H9 (cell line): Measurements from ENCODE around the gene THY1. TPM values are rescaled to one million over a fixed set of nuclear protein-coding genes. Genes with fewer than 3 reads are reported as not detected.

ENCODE experiments used
- DNase-seq: peaks from one replicate; pipeline ENCODE4 v3.0.0-alpha.2; 2017
- H2AFZ ChIP-seq: one replicate; pipeline ENCODE4 v1.6.1; 2013; ENCODE audit warnings: mild to moderate bottlenecking, low read length, control low read depth, moderate library complexity
- H2AK5ac ChIP-seq: 2 replicates; pipeline ENCODE4 v1.6.1; 2013; ENCODE audit warnings: low read length, control low read depth, mixed read lengths; ENCODE audit not compliant: insufficient read length
- H2BK120ac ChIP-seq: one replicate; pipeline ENCODE4 v1.6.1; 2013; ENCODE audit warnings: low read depth, mild to moderate bottlenecking, low read length, control low read depth, inconsistent platforms; ENCODE audit not compliant: poor library complexity, severe bottlenecking
- H2BK12ac ChIP-seq: 2 replicates; pipeline ENCODE4 v1.6.1; 2013; ENCODE audit warnings: low read length, control low read depth, mixed read lengths, low read depth; ENCODE audit not compliant: insufficient read length
- H2BK15ac ChIP-seq: 2 replicates; pipeline ENCODE4 v1.6.1; 2013; ENCODE audit warnings: low read depth, low read length, control low read depth
- H2BK20ac ChIP-seq: one replicate; pipeline ENCODE4 v1.6.1; 2013; ENCODE audit warnings: low read depth, mild to moderate bottlenecking, low read length, control low read depth, inconsistent platforms; ENCODE audit not compliant: poor library complexity, severe bottlenecking
- H2BK5ac ChIP-seq: 2 replicates; pipeline ENCODE4 v1.6.1; 2013; ENCODE audit warnings: low read length, control low read depth, mixed read lengths; ENCODE audit not compliant: insufficient read length
- H3K14ac ChIP-seq: 2 replicates; pipeline ENCODE4 v1.6.1; 2013; ENCODE audit warnings: low read length, control low read depth; ENCODE audit not compliant: insufficient read depth
- H3K18ac ChIP-seq: 2 replicates; pipeline ENCODE4 v1.6.1; 2013; ENCODE audit warnings: low read depth, mild to moderate bottlenecking, mixed read lengths, low read length, control low read depth; ENCODE audit not compliant: insufficient read length
- H3K23ac ChIP-seq: 2 replicates; pipeline ENCODE4 v1.6.1; 2013; ENCODE audit warnings: low read length, control low read depth, mixed read lengths, low read depth; ENCODE audit not compliant: insufficient read length
- H3K23me2 ChIP-seq: 2 replicates; pipeline ENCODE4 v1.6.1; 2013; ENCODE audit warnings: low read depth, mild to moderate bottlenecking, mixed read lengths, low read length, control low read depth; ENCODE audit not compliant: insufficient read length, poor library complexity, severe bottlenecking
- H3K27ac ChIP-seq: 2 replicates; pipeline ENCODE4 v1.5.1; 2013; ENCODE audit warnings: low read length, control low read depth, mixed read lengths, low read depth; ENCODE audit not compliant: insufficient read length
- H3K27me3 ChIP-seq: 2 replicates; pipeline ENCODE4 v1.6.1; 2013; ENCODE audit warnings: low read length, control low read depth, inconsistent platforms; ENCODE audit not compliant: insufficient read depth
- H3K4ac ChIP-seq: 2 replicates; pipeline ENCODE4 v1.6.1; 2013; ENCODE audit warnings: low read depth, mild to moderate bottlenecking, control low read depth, inconsistent platforms, low read length, moderate library complexity
- H3K4me1 ChIP-seq: 2 replicates; pipeline ENCODE4 v1.6.1; 2013; ENCODE audit warnings: low read length, control low read depth, inconsistent platforms; ENCODE audit not compliant: insufficient read depth
- H3K4me2 ChIP-seq: 2 replicates; pipeline ENCODE4 v1.6.1; 2013; ENCODE audit warnings: low read length, control low read depth, mixed read lengths; ENCODE audit not compliant: insufficient read length, insufficient read depth
- H3K56ac ChIP-seq: 2 replicates; pipeline ENCODE4 v1.6.1; 2013; ENCODE audit warnings: low read depth, mild to moderate bottlenecking, mixed read lengths, low read length, control low read depth; ENCODE audit not compliant: insufficient read length
- H3K79me1 ChIP-seq: 2 replicates; pipeline ENCODE4 v1.6.1; 2013; ENCODE audit warnings: low read depth, mild to moderate bottlenecking, moderate library complexity, low read length, control low read depth, inconsistent platforms; ENCODE audit not compliant: insufficient read depth, poor library complexity, severe bottlenecking
- H3K79me2 ChIP-seq: 2 replicates; pipeline ENCODE4 v1.6.1; 2013; ENCODE audit warnings: low read length, control low read depth, inconsistent platforms; ENCODE audit not compliant: insufficient read depth
- H3K9ac ChIP-seq: 2 replicates; pipeline ENCODE4 v1.6.1; 2013; ENCODE audit warnings: low read length, control low read depth, mixed read lengths; ENCODE audit not compliant: insufficient read length; ENCODE audit errors: extremely low read depth
- H3K9me3 ChIP-seq: one replicate; pipeline ENCODE4 v1.6.1; 2013; ENCODE audit warnings: low read depth, low read length, inconsistent platforms; ENCODE audit not compliant: control insufficient read depth
- H3T11ph ChIP-seq: one replicate; pipeline ENCODE4 v1.6.1; 2013; ENCODE audit warnings: mild to moderate bottlenecking, low read length, control low read depth, inconsistent platforms
- H4K20me1 ChIP-seq: one replicate; pipeline ENCODE4 v1.6.1; 2013; ENCODE audit not compliant: control insufficient read depth, insufficient read length, insufficient read depth
- H4K5ac ChIP-seq: 2 replicates; pipeline ENCODE4 v1.6.1; 2013; ENCODE audit warnings: low read depth, mild to moderate bottlenecking, mixed read lengths, low read length, control low read depth; ENCODE audit not compliant: insufficient read length
- H4K8ac ChIP-seq: replicated peaks from 2 replicates; pipeline ENCODE4 v1.6.1; 2013; ENCODE audit warnings: low read length, control low read depth, mixed read lengths, low read depth; ENCODE audit not compliant: insufficient read length
- H4K91ac ChIP-seq: 2 replicates; pipeline ENCODE4 v1.6.1; 2013; ENCODE audit warnings: low read depth, mild to moderate bottlenecking, moderate library complexity, mixed read lengths, low read length, control low read depth; ENCODE audit not compliant: insufficient read length
- H3K27ac Mint-ChIP-seq, 3 experiments: 2 replicates in 2 of 3; 3 replicates in 1 of 3; pipeline ENCODE4 v1.8.0; 2020 to 2021; ENCODE audit warnings: mixed read lengths in 3 of 3, mild to moderate bottlenecking in 1 of 3, moderate library complexity in 1 of 3
- H3K27me3 Mint-ChIP-seq: 2 replicates; pipeline ENCODE4 v1.8.0; 2021; ENCODE audit warnings: low read depth, mild to moderate bottlenecking, moderate library complexity, mixed read lengths
- H3K36me3 Mint-ChIP-seq, 3 experiments: 2 replicates in 2 of 3; 3 replicates in 1 of 3; pipeline ENCODE4 v1.8.0; 2020 to 2021; ENCODE audit warnings: low read depth in 3 of 3, mixed read lengths in 3 of 3; ENCODE audit not compliant: insufficient read depth in 1 of 3
- H3K4me1 Mint-ChIP-seq, 2 experiments: 2 replicates each; pipeline ENCODE4 v1.8.0; 2020; ENCODE audit warnings: mixed read lengths in 2 of 2
- H3K4me3 Mint-ChIP-seq, 2 experiments: 2 replicates in 1 of 2; 3 replicates in 1 of 2; pipeline ENCODE4 v1.8.0; 2020 to 2021; ENCODE audit warnings: mild to moderate bottlenecking in 2 of 2, mixed read lengths in 2 of 2, moderate library complexity in 1 of 2
- H3K9me3 Mint-ChIP-seq, 2 experiments: 2 replicates in 1 of 2; 3 replicates in 1 of 2; pipeline ENCODE4 v1.8.0; 2020; ENCODE audit warnings: mild to moderate bottlenecking in 2 of 2, mixed read lengths in 2 of 2, moderate library complexity in 1 of 2
- CTCF ChIP-seq: fragments of 200-600 bp; sonication (generic); conservative IDR thresholded peaks from 3 replicates; pipeline ENCODE4 v1.8.0; 2021; ENCODE audit warnings: antibody characterized with exemption, mild to moderate bottlenecking
- WGBS: extraction: QIAGEN DNeasy Blood & Tissue Kit; methylation state at CpG from one replicate; pipeline ENCODE4 v1.1.7; 2013; ENCODE audit warnings: missing lambda C conversion rate, low lambda C conversion rate, mixed read lengths; ENCODE audit not compliant: insufficient read length; ENCODE audit errors: extremely low coverage; 5-methylcytosine and 5-hydroxymethylcytosine counted together
- total RNA-seq: library from RNA; stranded (reverse); gene quantifications from 2 replicates; pipeline ENCODE4 v1.2.1, GENCODE V29; 2021

Gene THY1
- total RNA-seq, 1 experiment from 2014 or later, result 176 TPM

- no peak overlapping the region for H3K4ac ChIP-seq
- no peak overlapping the region for H3K14ac ChIP-seq
- H4K91ac ChIP-seq, result no peak overlapping the region
- Mint-ChIP-seq H3K27me3 (peaks cover 2% of the 10 kb centered on the region), H3K4me1 (peaks cover 18 to 26% of the 10 kb centered on the region in 2 experiments), H3K4me3 (no peak overlapping the region), H3K36me3 (no peaks in the 10 kb centered on the region), H3K9me3 (no peaks in the 10 kb centered on the region), H3K27ac (no peak overlapping the region)
- no peak overlapping the region for H2AK5ac ChIP-seq
- H4K8ac ChIP-seq, result no peak overlapping the region
- no peaks in the 10 kb centered on the region for H3K9me3 ChIP-seq
- H3K4me1 ChIP-seq, result no peaks in the 10 kb centered on the region; the same call in 1 of the 2 replicates
- H2BK120ac ChIP-seq, result no peak overlapping the region
- no peak overlapping the region for H4K5ac ChIP-seq
- H2BK12ac ChIP-seq, result no peak overlapping the region
- no peak for TF ChIP-seq CTCF
- H2BK20ac ChIP-seq, result no peak overlapping the region
- H3K18ac ChIP-seq, result no peak overlapping the region
- no peak overlapping the region for H3K56ac ChIP-seq
- H3K9ac ChIP-seq, result no peak overlapping the region
- H3K23me2 ChIP-seq, result no peaks in the 10 kb centered on the region
- H3K27me3 ChIP-seq, result no peaks in the 10 kb centered on the region
- no peak overlapping the region for H3T11ph ChIP-seq
- no peak overlapping the region for H3K4me2 ChIP-seq
- no peaks in the 10 kb centered on the region for H3K79me1 ChIP-seq
- no peak overlapping the region for H2AFZ ChIP-seq
- H2BK15ac ChIP-seq, result no peak overlapping the region
- H2BK5ac ChIP-seq, result no peak overlapping the region
- no peaks in the 10 kb centered on the region for H4K20me1 ChIP-seq
- H3K27ac ChIP-seq, result no peak overlapping the region
- no peaks in the 10 kb centered on the region for H3K79me2 ChIP-seq
- no peak overlapping the region for H3K23ac ChIP-seq
- 100% methylated on average over 1 of the region's 11 CpGs for WGBS
- DNase-seq, result no peak
Measured at GRCh38 chr11:119445379-119445778, 22.4 kb upstream of the THY1 start.
